ENCODE data around the gene CMIP.

DNA sequence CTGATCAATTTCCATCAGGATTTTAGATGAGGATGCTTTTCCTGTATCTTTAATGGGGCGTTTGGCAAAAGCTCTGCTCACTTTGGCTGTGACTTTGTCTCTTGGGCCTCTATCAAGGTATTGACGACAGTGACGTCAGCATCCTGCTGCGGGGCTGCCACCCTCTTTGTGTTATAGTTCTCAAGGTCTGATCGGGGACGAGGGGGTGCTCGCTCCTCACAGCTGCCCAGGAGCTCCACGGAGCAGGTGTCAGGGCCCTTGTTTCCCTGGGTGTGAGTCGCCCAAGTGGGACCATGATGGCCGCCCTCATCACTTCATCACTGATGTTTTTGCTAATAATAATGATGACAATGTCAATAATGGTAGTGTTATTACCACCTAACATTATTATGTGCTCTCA, 65.4 kb downstream of the CMIP start:
- TF ChIP-seq, protein P1, sequence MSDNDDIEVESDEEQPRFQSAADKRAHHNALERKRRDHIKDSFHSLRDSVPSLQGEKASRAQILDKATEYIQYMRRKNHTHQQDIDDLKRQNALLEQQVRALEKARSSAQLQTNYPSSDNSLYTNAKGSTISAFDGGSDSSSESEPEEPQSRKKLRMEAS (CRISPR knock-in tag; IDR thresholded peaks at IDR 0.05): no peak
- TF ChIP-seq SOX15 (CRISPR knock-in tag; IDR thresholded peaks at IDR 0.05): no peak

All from WTC11 (cell line).